Prostate gland (tissue), 2 donors: ENCODE data around the gene ERC2. TPM values are rescaled to one million over a fixed set of nuclear protein-coding genes. Genes with fewer than 3 reads are reported as not detected.

Source experiments
- DNase-seq: peaks from one replicate; pipeline ENCODE4 v3.0.0-alpha.2; 2019; ENCODE audit warnings: low spot score
- H3K27ac ChIP-seq, 2 donors: fragments of 200-600 bp; sonication (generic); 2 replicates each; pipeline ENCODE4 v1.5.1; 2017 to 2019
- H3K27me3 ChIP-seq: fragments of 200-600 bp; sonication (generic); replicated peaks from 2 replicates; pipeline ENCODE4 v1.5.1; 2019; ENCODE audit not compliant: insufficient read depth
- H3K36me3 ChIP-seq, 2 donors: fragments of 200-600 bp; sonication (generic); 1 replicate in 1 of 2; 2 replicates in 1 of 2; pipeline versions ENCODE4 v1.5.1 to v1.8.1; 2017 to 2019
- H3K4me1 ChIP-seq: fragments of 200-600 bp; sonication (generic); replicated peaks from 2 replicates; pipeline ENCODE4 v1.5.1; 2019
- H3K4me3 ChIP-seq, 2 donors: fragments of 200-600 bp; sonication (generic); 2 replicates each; pipeline ENCODE4 v1.5.1; 2017 to 2019
- H3K9me3 ChIP-seq: fragments of 200-600 bp; sonication (generic); 2 replicates; pipeline ENCODE4 v1.5.1; 2017
- CTCF ChIP-seq, 4 experiments: fragments of 200-600 bp in 2 of 4; fragments of 450-650 bp in 2 of 4; sonication (generic) in 2 of 4; IDR thresholded peaks; 1 replicate in 3 of 4; 2 replicates in 1 of 4; pipeline ENCODE4 v1.5.1; 2016 to 2019; ENCODE audit warnings: antibody characterized with exemption in 4 of 4, mild to moderate bottlenecking in 2 of 4, moderate library complexity in 2 of 4
- POLR2A ChIP-seq: fragments of 450-650 bp; IDR thresholded peaks from one replicate; pipeline ENCODE4 v1.6.1; 2016; ENCODE audit warnings: antibody characterized with exemption, mild to moderate bottlenecking
- POLR2AphosphoS5 ChIP-seq: sonication (generic); formaldehyde crosslinking; IDR thresholded peaks from one replicate; pipeline ENCODE4 v1.6.1; 2017; ENCODE audit warnings: antibody characterized with exemption
- WGBS: methylation state at CpG from one replicate; pipeline ENCODE4 v1.1.5; 2018; 5-methylcytosine and 5-hydroxymethylcytosine counted together
- intact Hi-C: fragments of 100-400 bp; cut with DNase I; formaldehyde crosslinking; loops from one replicate; pipeline ENCODE4 v1.14.2; 2022
- total RNA-seq, 2 donors: library from RNA; depleted of rRNA; stranded (reverse); fragments of >200 nt; gene quantifications; one replicate each; pipeline ENCODE4 v1.1.0, GENCODE V29; 2016

The ERC2 gene
- total RNA-seq, 2 donors from 2014 or later: 1.0 to 2.7 TPM

DNA sequence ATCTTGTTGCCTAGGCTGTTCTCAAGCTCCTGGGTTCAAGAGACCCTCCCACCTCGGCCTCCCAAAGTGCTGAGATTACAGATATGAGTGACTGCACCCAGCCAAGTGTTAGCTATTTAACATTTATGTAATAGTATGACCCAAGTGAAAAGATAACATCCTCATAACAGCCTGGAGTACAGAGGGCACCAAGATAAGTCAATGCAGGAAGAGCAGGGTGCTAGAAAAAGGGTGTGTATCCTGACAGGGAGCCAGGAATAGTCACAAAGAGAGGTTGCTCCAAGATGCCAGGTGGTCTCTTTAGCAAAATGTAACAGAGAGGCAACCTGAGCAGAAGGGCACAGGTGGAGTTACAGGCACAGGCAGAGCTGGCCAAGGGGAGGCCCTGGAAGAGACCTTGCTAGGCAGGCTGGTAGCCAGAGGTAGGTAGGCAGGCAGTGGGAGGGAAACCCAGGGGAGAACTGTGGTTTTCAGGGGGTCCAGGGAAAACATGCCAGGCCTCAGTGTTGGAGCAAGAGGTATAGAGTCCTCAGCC, 277.4 kb downstream of the ERC2 start:
- no peaks in the 10 kb centered on the region for H3K27me3 ChIP-seq
- no peak overlapping the region for H3K27ac ChIP-seq
- WGBS: 80% methylated on average over 1 of the region's 1 CpG
- no peaks in the 10 kb centered on the region for H3K9me3 ChIP-seq
- DNase-seq: no peak
- no peaks in the 10 kb centered on the region for H3K36me3 ChIP-seq
- TF ChIP-seq POLR2AphosphoS5 (no peak), CTCF (IDR thresholded peaks at IDR 0.05) (no peak), POLR2A (no peak)
- H3K4me1 ChIP-seq: no peaks in the 10 kb centered on the region
- intact Hi-C loops: no loop called here
- no peak overlapping the region for H3K4me3 ChIP-seq

DNA sequence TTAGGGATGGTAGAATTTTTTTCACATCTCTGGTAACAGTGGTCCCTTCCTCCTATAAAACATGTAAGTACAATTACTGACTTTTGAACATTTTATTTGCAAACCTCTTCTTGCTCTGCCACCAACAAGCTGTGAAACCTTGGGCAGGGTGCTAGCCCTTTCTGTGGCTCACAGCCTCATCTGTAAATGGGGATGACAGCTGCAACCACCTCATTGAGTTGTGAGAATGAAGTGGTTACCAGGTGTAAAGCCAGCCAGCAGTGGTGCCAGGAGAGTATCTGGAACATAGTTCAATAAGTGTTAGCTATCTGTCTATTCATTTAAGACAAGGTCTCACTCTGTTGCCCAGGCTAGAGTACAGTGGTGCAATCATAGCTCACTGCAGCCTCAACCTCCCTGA, 278.1 kb downstream of the ERC2 start:
- Histone ChIP-seq H3K27ac (no peak overlapping the region), H3K27me3 (no peaks in the 10 kb centered on the region), H3K4me3 (no peak overlapping the region), H3K36me3 (no peaks in the 10 kb centered on the region), H3K9me3 (no peaks in the 10 kb centered on the region), H3K4me1 (no peaks in the 10 kb centered on the region)
- intact Hi-C loops: no loop called here
- TF ChIP-seq CTCF (IDR thresholded peaks at IDR 0.05) (no peak), POLR2AphosphoS5 (no peak), POLR2A (no peak)
- DNase-seq: no peak

DNA sequence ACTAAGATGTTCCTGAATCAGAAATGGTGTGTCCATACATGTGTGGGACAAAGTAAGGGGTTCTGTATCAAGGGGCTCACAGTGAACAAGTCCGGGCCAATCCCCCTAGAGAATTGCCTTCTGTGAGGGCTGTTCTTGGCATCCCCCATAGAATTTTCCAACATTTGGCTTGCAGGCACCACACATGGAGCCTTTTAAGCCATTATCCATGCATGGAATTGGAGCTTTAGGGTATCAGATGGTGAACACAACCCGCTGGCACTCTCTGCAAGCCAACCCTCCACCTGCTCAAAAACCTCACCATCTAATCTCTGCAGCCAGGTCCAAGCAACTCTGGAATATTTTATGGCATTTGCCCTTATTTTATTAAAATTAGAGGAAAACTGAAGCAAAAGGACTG, 278.7 kb downstream of the ERC2 start:
- DNase-seq: no peak
- TF ChIP-seq POLR2A (no peak), CTCF (IDR thresholded peaks at IDR 0.05) (no peak), POLR2AphosphoS5 (no peak)
- Histone ChIP-seq H3K27ac (no peak overlapping the region), H3K4me3 (no peak overlapping the region), H3K27me3 (no peaks in the 10 kb centered on the region), H3K4me1 (no peaks in the 10 kb centered on the region), H3K9me3 (no peaks in the 10 kb centered on the region), H3K36me3 (no peaks in the 10 kb centered on the region)
- intact Hi-C loops: no loop called here
- WGBS: 97% methylated on average over 2 of the region's 2 CpGs

- no peak for TF ChIP-seq POLR2A
- no peak for TF ChIP-seq CTCF (IDR thresholded peaks at IDR 0.05)
- TF ChIP-seq POLR2AphosphoS5: no peak
- no peaks in the 10 kb centered on the region for H3K4me1 ChIP-seq
- 87% methylated on average over 9 of the region's 9 CpGs for WGBS
- no peak for DNase-seq
- H3K9me3 ChIP-seq: no peaks in the 10 kb centered on the region
- intact Hi-C loops: no loop called here
- no peaks in the 10 kb centered on the region for H3K36me3 ChIP-seq
- no peaks in the 10 kb centered on the region for H3K27me3 ChIP-seq
- no peak overlapping the region for H3K27ac ChIP-seq
- no peak overlapping the region for H3K4me3 ChIP-seq
Measured at GRCh38 chr3:56188201-56188600, 280.1 kb downstream of the ERC2 start.

- Histone ChIP-seq H3K9me3 (no peaks in the 10 kb centered on the region), H3K4me3 (no peak overlapping the region), H3K36me3 (no peaks in the 10 kb centered on the region), H3K27ac (no peak overlapping the region), H3K27me3 (no peaks in the 10 kb centered on the region), H3K4me1 (no peaks in the 10 kb centered on the region)
- intact Hi-C loops: no loop called here
- TF ChIP-seq POLR2A: no peak
- TF ChIP-seq POLR2AphosphoS5: no peak
- TF ChIP-seq CTCF (IDR thresholded peaks at IDR 0.05): no peak
- DNase-seq: no peak
- WGBS: 76% methylated on average over 2 of the region's 2 CpGs
Measured at GRCh38 chr3:56187051-56187450, 281.2 kb downstream of the ERC2 start.
